ENCODE results near the gene TCTN2.

TCTN2 gene

DNA sequence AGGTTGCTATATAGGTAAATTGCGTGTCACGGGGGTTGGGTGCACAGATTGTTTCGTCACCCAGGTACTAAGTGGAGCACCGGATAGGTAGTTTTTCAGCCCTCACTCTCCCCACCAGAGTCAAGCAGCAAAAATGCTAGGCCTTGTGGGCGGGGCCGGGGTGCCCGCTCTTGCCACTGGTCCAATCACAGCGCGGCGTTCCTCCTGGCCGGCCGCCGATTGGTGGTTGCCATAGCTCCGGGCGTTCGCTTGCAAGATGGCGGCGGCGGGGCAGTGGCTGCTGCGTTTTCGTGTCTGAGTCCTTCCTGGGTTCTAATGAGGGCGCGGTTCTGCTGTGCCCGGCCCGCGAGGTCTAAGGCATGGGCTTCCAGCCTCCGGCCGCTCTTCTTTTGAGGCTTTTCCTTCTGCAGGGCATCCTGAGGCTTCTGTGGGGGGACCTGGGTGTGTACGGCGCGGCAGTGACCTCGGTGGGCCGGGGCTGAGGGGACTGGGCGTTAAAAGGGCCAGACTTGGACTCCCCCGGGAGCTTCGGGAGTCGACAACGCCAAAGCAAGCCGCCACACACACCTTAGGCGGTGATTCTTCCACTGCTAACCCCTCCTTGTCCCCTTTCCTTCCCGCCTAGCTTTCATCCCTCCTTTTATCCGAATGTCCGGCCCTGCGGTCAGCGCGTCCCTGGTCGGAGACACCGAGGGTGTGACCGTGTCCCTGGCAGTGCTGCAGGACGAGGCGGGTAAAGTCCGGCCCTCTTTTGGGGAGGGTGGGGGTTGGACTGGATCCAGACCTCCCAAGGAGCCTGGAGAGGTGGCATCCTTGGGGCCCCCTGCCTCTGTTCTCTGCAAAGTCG is at the start of gene TCTN2:
Gene TCTN2, plus strand, starts transcription at position 232 of the 847 bp plus-strand sequence. Its CDS starts 128 bp downstream, at position 360.
- DNase-seq (ENCODE audit: low spot score): peak; percentile 93

DNA sequence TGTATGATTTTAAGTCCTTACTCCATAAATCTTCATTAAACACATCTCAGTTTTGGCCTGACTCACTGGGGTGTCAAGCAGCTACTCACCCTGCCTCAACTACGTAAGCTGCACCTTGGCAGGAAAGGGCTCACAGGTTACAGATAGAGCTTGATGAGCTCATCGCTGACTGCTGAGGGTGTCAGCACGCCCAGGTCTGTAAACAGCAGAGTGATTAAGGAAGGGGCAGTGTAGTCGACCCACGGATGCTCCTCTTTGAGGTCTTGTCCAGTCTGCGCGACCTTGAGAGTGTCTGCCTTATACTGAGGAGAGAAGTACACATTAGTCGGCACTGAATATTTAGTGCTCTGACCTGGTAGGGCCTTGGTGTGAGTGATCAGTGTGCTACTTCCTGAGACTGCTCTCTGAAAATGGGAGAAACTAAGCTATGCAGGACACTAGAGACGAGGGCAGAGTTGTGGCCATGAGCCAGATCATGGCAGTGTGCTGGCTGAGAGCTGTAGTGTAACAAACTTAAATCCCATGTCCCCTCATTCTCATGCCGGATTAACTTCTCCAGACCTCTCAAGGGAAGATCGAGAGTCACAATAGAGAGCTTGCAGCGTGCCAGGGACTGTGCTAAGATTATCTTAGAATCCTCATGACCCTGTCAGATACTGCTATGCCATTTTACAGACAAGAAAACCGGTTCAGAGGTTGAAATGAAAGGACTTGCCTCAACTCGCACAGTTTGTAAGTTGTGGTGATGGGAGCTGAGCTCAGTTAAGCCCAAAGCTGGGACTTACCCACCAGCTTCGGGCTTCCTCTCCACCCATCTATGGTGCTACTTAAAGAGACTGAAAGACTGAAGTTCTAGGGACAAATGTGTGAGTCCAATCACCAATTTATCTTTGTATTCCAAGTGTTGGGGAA is 49.0 kb upstream of the TCTN2 start:
- no peak for DNase-seq (ENCODE audit: low spot score)

DNA sequence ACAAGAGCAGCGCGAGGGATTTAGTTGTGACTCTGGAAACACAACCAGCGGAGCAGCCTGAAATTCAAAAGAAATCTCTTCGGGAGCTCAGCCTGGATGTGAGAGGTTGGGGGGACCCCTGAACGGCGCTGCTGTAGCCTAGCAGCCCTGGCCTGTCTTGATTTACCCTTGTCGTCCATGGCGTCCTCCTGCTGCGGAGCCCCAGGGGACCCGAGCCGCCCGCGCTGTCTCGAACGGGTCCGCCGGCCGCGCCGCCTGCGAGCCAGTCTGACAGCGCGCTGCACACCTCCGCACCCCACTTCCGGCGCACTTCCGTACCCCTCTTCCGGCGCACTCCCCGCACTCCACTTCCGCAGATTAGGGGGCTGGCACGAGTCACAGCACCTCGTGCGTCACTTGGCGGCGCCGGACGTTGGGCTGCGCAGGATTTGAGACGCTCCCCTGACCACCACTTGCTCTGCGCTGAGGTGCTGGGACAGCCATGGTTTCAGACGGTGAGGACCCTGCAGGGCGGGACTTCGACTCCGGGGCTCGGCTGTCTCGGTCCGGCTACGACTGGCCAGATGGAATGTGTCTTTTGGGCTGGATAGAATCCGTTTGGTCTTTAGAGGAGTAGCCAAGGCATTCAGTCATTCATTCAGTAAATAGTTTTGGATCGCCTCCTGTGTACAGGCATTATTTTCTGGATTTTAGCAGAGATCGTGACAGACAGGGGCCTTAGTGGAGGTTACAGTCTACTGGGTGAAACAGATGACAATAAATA is 37.4 kb upstream of the TCTN2 start, which contains the start of the genes EIF2B1 and GTF2H3:
Gene EIF2B1, minus strand, starts transcription at position 308 of the 763 bp plus-strand sequence. Its CDS starts 129 bp downstream, at position 179.
Gene GTF2H3, plus strand, starts transcription at position 451 of the 763 bp plus-strand sequence. Its CDS starts 31 bp downstream, at position 482.
- DNase-seq (ENCODE audit: low spot score): peak; percentile 94

DNA sequence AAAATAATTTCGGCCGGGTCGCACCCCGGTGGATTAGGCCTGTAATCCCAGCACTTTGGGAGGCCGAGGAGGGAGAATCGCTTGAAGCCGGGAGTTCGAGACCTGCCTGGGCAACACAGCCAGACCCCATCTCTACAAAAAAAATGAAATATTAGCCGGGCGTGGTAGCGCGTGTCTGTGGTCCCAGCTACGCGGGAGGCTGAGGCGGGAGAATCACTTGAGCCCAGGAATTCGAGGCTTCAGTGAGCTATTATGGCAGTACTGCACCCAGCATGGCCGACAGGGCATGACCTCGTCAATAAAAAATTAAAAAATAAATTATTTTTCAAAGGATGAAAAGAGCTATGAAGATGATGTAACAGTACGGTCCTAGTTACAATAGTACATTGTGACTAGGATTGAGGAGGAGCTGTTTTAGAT is 36.8 kb upstream of the TCTN2 start:
- no peak for DNase-seq (ENCODE audit: low spot score)

DNA sequence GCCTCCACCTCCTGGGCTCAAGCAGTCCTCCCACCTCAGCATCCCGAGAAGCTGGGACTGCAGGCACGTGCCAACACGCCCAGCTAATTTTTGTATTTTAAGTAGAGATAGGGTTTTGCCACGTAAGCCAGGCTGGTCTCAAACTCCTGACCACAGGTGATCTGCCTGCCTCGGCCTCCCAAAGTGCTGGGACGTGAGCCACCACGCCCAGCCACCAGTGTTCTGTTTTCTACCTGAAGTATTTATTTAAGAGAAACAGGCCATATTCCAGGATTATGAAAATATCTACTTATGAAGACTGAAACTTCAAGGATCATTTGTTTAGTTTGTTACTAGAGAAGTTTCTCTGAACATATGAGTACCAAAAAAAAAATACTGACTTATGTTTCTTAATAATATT is 27.0 kb upstream of the TCTN2 start:
- DNase-seq (ENCODE audit: low spot score): no peak

DNA sequence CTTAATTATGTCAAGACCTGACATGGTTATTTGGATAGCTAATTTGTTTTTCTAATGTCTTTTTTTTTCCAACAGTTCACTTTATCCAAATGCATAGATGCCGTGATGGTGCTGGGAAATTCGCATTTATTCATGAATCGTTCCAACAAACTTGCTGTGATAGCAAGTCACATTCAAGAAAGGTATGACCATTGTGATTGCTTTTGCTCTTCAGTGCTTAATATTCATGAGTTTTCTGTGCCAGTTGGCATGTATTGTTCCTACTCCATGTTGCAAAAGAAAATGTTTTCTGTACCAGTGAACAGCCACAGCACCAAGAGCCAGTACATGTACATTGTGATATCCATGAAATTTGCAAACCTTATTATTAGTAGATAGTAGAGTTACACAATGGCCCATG is 25.5 kb upstream of the TCTN2 start:
- DNase-seq (ENCODE audit: low spot score): no peak

DNA sequence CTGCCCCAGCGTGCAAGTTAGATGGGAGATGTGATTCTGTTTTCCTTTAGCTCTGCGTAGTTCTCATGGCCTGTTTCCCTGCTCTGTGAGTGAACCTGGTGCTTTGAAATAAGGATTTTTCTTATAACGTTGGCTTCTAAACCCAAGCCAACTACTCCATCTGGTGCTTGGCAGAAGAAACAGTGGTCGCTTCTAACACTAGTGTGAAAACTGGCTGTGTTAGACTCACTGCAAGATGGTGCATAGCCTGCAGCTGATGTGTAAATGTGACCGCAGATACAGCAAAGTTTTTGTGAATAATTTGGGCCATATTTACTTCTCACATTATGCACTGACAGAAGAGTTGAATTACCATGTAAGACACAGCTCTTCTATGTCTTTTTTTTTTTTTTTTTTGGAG is 25.0 kb upstream of the TCTN2 start:
- DNase-seq (ENCODE audit: low spot score): no peak

DNA sequence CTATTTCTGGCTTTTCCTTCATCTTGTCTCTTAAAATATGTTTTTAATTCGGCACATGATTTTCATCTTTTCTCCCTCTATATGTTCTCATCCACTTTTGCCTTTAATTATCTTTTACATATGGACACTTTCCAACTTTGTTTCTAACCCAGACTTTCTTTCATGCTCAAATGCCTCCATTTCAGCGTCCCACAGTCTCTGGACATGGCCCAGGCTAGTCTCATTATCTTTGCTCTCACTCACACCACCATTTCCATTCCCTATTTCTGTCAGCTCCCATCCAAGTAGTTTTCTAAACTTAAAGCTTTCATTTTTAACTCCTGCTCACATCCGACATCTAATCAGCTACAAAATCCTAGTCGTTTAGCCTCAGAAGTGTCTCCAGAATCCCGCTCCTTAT is 22.5 kb upstream of the TCTN2 start:
- no peak for DNase-seq (ENCODE audit: low spot score)

DNA sequence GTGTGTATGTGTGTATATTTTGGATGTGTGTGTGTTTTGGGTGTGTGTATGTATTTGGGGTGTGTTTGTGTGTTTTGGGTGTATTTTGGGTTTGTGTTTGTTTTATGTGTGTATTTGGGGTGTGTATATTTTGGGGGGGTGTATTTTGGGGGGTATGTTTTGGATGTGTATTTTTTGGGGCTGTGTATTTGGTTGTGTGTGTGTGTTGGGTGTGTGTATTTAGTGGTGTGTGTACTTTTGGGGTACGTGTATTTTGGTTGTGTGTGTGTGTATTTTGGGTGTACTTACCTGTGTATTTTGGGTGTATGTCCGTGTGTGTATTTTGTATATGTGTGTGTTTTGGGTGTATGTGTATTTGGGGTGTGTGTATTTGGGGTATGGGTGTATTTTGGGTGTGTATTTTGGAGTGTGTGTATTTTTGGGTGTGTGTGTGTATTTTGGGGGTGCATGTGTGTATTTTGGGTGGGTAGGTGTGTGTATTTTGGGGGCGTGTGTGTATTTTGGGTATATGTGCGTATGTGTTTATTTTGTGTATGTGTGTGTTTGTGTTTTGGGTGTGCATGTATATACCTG is 16.7 kb upstream of the TCTN2 start:
- DNase-seq (ENCODE audit: low spot score): no peak

DNA sequence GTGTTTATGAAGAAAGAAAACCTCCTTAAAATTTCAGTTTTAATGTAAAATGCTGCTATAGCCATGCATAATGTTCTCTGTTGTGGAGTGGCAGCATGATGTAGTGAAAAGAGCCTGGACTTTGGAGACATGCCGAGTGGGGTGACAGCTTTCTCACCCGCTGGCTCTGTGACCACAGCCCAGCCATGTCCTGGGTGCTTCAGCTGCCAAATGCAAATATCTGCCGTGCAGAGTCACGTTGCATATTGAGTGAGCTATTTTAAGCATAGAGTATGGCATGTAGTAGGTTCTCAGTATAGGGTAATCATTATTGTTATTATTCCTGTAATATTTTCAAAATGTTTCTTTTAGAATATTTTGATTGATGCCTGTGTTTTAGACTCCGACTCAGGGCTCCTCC is 15.5 kb upstream of the TCTN2 start:
- DNase-seq (ENCODE audit: low spot score): no peak

DNA sequence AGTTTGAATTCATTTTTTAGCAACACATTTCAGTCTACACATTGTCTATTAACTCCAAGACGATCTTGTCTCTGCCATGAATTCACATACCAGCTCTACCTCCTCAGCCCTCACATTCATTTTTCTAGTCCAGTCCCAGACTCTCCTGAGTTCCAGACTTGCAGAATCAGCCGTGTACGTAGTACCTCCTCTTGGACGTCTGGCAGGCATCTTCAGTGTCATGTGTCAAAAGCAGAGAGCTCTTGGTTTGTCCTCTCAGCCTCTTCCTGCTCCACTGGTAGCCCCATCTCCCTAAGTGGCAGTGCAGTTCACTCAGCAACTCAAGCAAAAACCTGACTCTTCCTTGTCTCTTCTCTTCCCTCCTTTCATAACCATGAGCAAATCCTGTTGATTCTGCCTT is 14.5 kb upstream of the TCTN2 start:
- no peak for DNase-seq (ENCODE audit: low spot score)

DNA sequence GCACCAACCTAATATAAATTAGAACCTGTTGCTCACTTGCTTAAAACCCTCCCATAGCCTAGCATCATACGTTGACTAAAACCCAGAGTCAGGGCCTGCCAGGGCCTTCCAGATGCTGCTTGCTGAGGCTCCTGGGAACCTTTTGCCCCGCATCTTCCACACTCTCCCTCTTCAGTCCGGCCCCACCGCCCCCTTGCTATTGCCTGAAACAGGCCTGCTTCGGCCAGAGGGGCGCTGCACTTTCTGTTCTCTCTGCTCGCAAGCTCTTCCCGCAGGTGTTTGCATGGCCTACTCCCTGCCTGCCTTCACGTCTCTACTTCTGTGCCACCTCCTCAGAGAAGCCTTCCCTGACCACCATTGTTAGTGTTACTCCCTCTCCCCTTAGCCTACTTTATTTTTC is 13.7 kb upstream of the TCTN2 start:
- DNase-seq (ENCODE audit: low spot score): no peak

DNA sequence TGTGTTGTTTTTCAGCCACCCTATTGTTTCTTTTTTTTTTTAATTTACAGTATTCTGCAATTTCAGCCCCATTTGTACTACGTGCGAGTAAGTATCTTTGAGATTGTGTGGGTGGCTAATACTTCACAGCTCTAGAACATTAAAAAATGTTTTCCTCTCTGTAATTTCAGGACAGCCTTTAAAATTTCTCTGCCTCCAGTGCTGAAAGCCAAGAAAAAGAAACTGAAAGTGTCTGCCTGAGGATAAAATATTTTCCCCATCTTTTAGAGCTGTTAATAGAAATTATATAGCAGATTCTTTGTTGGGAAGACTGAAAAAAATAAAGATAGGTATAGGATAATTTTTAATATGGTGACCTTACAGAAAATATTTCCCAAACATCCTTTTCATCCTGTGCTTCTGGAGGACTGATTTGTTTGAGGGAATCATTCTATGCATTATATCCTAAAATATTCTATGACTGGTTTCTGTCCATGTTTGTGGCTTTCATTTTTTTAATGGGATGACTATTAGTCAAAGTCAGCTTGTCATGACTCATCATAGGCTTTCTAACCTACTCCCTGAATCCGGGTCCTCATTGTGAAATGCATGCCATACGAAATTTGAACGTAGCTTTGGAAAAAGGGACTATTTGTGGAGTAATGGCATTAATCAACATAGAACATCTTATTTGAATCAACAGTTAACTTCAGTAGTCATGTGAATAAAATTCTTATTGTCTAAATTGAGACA is 10.8 kb upstream of the TCTN2 start:
- no peak for DNase-seq (ENCODE audit: low spot score)

DNA sequence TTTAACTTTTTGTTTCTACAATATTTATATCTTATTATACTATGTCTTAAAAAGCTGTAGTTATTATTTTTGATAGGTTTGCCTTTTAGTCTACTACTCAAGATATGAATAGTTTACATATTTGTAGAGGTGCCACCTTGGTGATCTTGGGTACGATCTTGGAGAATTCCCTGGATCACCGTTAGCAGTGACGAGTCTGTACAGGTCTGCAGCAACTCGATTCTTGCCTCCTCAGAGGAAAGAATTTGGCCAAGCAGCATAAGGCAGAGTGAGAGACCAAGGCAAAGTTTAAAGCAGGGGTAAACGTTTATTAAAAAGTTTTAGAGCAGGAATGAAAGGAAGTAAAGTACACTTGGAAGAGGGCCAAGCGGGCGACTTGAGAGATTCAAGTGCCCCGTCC is 3.1 kb upstream of the TCTN2 start:
- no peak for DNase-seq (ENCODE audit: low spot score)

DNA sequence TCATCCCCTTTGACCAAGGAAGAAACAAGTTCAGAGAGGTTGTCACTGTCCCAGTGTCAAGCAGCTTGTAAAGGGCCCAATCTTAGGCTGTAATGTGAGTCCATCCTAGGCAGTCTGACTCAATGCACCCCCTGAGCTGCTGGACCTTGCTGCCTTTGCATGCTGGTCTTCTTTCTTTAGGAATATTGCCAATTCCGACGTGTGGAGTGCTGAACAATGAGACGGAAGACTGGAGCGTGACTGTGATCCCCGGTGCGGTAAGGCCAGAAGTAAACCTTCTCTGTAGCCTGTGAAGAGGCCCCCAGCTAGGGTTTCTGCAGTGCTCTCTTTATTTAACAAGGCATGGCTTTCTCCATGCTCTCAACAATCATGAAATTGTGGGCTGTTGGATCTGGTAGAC is 963 bp downstream of the TCTN2 start:
- DNase-seq (ENCODE audit: low spot score): no peak

DNA sequence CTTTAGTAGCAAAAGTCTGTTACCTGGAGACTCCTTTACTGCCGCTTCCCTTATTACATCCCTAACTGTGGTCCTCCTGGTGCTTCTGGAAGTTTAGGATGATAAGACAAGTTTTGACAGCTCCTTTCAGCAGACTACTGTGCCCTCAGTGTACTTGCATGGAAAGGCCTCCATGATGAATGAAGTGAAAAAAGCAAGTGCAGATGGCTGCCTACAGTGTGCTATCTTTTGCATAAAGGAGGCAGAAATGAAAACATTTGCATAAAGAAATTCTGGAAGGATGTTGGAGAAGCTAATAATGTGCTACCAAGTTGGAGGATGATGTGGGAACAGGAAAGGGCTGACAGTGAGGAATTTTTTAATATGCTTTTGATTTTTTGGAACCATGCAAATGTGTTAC is 4.5 kb downstream of the TCTN2 start:
- DNase-seq (ENCODE audit: low spot score): no peak

DNA sequence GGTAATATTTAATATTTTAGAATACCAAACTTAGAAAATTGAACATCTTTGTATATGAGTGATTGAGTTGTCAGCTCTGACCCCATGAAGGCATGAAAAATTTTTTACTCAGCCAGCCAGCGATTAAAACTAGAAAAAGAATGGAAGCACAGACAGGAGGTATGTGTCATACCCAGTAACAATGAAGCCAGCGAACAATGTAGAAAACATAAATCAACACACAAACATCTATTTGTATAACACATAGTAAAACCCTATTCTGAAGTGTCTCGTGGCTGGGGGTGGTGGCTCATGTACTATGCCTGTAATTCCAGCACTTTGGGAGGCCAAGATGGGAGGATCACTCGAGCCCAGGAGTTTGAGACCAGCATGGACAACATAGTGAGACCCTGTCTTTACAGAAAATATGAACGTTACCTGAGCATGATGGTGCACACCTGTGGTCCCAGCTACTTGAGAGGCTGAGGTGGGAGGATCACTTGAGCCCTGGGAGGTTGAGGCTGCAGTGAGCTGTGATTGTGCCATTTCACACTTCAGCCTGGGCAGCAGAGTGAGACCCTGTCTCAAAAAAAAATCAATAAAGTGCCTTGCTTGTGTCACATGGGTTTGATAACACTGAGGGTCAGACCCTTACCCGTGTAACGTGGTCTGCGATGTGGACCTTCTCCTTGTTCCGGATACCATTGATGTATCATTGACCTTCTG is 5.9 kb downstream of the TCTN2 start:
- no peak for DNase-seq (ENCODE audit: low spot score)

DNA sequence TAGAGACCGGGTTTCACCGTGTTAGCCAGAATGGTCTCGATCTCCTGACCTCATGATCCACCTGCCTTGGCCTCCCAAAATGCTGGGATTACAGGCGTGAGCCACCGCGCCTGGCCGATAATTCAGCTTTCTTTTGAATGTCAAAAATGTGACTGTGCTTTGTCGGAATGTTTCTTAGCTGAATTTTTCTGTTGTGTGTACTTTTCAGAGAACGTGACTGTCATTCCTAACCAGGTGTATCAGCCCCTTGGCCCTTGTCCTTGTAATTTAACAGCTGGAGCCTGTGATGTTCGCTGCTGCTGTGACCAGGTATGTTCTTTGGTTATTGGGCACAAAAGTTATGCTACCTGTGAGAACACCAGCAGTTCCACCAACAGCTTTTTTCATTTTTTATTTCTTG is 8.1 kb downstream of the TCTN2 start:
- DNase-seq (ENCODE audit: low spot score): no peak

DNA sequence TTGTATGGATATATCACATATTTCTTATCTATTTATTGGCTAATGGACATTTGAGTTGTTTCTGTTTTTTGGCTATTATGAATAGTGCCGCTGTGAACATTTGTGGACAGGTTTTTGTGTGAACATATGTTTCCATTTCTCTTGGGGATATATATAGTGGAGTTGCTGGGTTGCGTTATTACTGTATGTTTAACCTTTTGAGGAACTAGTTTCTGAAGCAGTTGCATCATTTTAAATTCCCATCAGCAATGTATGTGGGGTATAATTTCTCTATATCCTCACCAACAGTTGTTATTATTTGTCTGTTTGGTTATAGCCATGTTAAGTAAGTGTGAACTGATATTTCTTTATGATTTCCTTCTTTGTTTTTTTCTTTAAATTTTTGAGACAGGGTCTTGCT is 10.7 kb downstream of the TCTN2 start:
- DNase-seq (ENCODE audit: low spot score): no peak

DNA sequence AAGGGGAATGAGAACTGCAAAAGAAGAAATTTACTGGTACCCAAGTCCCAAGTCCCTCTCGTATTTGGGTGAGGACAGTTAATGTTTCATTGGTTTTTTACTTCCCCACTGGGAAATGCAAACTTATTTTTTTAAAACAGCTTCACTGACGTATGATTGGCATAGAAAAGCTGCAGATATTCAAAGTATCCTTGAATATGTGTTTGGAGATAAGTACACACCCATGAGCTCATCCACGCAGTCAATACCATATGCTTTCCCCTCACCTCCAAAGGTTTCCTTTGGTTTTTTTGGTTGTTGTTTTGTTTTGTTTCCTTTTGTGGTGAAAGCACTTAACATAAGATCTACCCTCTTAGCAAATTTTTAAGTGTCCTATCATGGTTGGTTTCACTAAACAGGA is 13.1 kb downstream of the TCTN2 start:
- DNase-seq (ENCODE audit: low spot score): no peak

Measured in CD4-positive, alpha-beta T cell treated with Interleukin-6 at 100 ng/mL for 8 hours (primary cell).